Stomach (tissue), 9 donors: ENCODE data around the gene RCOR1. TPM values are rescaled to one million over a fixed set of nuclear protein-coding genes. Genes with fewer than 3 reads are reported as not detected.

Experiments
- DNase-seq, 2 donors: peaks; one replicate each; pipeline versions ENCODE4 v3.0.0 to v3.0.0-alpha.2; 2013 to 2019
- H3K27ac ChIP-seq, 5 donors: fragments of 200-600 bp in 4 of 5; sonication (generic) in 4 of 5; one replicate each; pipeline ENCODE4 v1.5.1; 2013 to 2019; ENCODE audit warnings: mild to moderate bottlenecking in 1 of 5, moderate library complexity in 1 of 5
- H3K27me3 ChIP-seq, 3 donors: fragments of 200-600 bp; sonication (generic); one replicate each; pipeline ENCODE4 v1.5.1; 2017 to 2019; ENCODE audit warnings: mixed run types in 1 of 3
- H3K36me3 ChIP-seq, 4 donors: fragments of 200-600 bp; sonication (generic); 1 replicate in 3 of 4; 2 replicates in 1 of 4; pipeline ENCODE4 v1.5.1; 2016 to 2019
- H3K4me1 ChIP-seq, 4 donors: fragments of 200-600 bp; sonication (generic); one replicate each; pipeline ENCODE4 v1.5.1; 2016 to 2019
- H3K4me3 ChIP-seq, 4 donors: fragments of 200-600 bp; sonication (generic) in 3 of 4; one replicate each; pipeline ENCODE4 v1.5.1; 2016 to 2019; ENCODE audit warnings: mild to moderate bottlenecking in 1 of 4
- H3K9me3 ChIP-seq, 4 donors: fragments of 200-600 bp; sonication (generic); one replicate each; pipeline ENCODE4 v1.5.1; 2016 to 2019
- EP300 ChIP-seq: sonication (generic); formaldehyde crosslinking; IDR thresholded peaks from one replicate; pipeline ENCODE4 v1.6.1; 2017; ENCODE audit warnings: antibody characterized with exemption
- POLR2A ChIP-seq, 4 donors: fragments of 450-650 bp; IDR thresholded peaks; one replicate each; pipeline ENCODE4 v1.6.1; 2016; ENCODE audit warnings: antibody characterized with exemption in 4 of 4, control low read depth in 2 of 4, mild to moderate bottlenecking in 1 of 4, moderate library complexity in 1 of 4
- POLR2AphosphoS5 ChIP-seq, 3 donors: sonication (generic); formaldehyde crosslinking; IDR thresholded peaks; one replicate each; pipeline ENCODE4 v1.6.1; 2016; ENCODE audit warnings: antibody characterized with exemption in 3 of 3
- WGBS, 5 donors: extraction: QIAGEN DNeasy Blood & Tissue Kit in 3 of 5; methylation state at CpG; one replicate each; pipeline versions ENCODE4 v1.1.5 to v1.1.7; 2013 to 2018; 5-methylcytosine and 5-hydroxymethylcytosine counted together
- intact Hi-C: fragments of 100-400 bp; cut with DNase I; formaldehyde crosslinking; loops from one replicate; pipeline ENCODE4 v1.15.1; 2023; ENCODE audit warnings: low total_unique reads
- polyA plus RNA-seq, 3 donors: library from polyadenylated mRNA; stranded (reverse); fragments of 200-250 nt; gene quantifications; one replicate each; pipeline ENCODE4 v1.2.3, GENCODE V29; 2013
- total RNA-seq, 5 donors: library from RNA; depleted of rRNA; stranded (reverse); fragments of >200 nt; gene quantifications; one replicate each; pipeline versions ENCODE4 v1.1.0 to v1.2.3, GENCODE V29; 2014 to 2016
- TF ChIP-seq, protein P1 (sequence below), 7 experiments: fragments of 450-650 bp in 4 of 7; fragments of 200-600 bp in 3 of 7; sonication (generic) in 3 of 7; IDR thresholded peaks; one replicate each; pipeline ENCODE4 v1.5.1; 2016 to 2019; ENCODE audit warnings: antibody characterized with exemption in 7 of 7, control low read depth in 2 of 7, mild to moderate bottlenecking in 1 of 7
- donor health status: healthy with polysubstance abuse.
- donor health status: Bipolar disorder and iron deficiency.
- donor health status: healthy.

RCOR1 gene
- total and polyA plus RNA-seq, 8 donors, result 4.9 to 60.7 (median 8.3) TPM

DNA sequence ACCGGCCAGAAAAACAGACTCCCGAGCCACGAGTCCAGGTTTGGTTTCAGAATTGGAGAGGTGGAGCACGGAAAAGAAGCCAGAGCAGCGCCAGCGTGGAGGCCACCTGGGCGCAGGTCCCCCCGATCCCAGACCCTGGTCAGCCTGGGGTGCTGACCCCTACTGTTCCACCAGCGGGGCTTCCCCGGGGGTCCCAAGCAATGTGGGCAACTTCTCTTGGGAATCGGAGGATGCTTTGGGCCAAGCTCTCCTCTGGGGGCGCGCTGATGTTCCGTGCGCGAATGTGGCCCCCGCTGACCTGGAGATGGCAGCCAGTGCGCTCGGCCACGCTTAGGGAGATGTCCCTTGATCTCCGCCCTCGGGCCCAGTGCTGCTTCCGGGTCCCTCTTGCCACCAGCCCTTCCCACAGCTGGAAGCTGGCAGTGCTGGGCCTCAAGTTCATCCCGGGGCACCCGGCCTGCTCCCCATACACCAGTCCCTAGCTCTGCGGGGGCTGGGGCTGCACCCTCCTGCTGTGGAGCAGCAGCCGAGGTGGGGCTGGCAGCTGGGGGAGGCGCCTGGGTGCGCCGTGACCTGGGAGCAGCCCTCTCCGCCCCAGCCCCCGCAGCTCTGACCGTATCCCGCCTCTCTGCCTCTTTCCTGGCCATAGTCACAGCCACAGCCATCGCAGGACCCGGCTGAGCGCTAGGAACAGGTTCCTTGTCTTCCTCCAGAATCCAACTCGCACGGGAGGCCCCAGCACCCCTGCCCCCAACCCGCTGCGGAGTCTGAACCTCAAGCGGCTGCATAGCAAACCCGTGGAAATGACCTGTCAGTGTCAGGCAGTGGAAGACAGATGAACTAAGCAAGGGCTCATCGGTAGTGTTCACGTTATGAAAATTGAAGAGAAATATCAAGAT lies 91.2 kb downstream of the RCOR1 start:
- TF ChIP-seq, protein P1, sequence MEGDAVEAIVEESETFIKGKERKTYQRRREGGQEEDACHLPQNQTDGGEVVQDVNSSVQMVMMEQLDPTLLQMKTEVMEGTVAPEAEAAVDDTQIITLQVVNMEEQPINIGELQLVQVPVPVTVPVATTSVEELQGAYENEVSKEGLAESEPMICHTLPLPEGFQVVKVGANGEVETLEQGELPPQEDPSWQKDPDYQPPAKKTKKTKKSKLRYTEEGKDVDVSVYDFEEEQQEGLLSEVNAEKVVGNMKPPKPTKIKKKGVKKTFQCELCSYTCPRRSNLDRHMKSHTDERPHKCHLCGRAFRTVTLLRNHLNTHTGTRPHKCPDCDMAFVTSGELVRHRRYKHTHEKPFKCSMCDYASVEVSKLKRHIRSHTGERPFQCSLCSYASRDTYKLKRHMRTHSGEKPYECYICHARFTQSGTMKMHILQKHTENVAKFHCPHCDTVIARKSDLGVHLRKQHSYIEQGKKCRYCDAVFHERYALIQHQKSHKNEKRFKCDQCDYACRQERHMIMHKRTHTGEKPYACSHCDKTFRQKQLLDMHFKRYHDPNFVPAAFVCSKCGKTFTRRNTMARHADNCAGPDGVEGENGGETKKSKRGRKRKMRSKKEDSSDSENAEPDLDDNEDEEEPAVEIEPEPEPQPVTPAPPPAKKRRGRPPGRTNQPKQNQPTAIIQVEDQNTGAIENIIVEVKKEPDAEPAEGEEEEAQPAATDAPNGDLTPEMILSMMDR (IDR thresholded peaks at IDR 0.05), result no peak
- TF ChIP-seq POLR2A (IDR thresholded peaks at IDR 0.05) (no peak), POLR2AphosphoS5 (IDR thresholded peaks at IDR 0.05) (no peak), EP300 (no peak)
- Histone ChIP-seq H3K27ac (peak overlapping the region; percentile 21 to 77 (median 70)), H3K4me3 (peak overlapping the region; percentile 15 to 32 (median 18))

DNA sequence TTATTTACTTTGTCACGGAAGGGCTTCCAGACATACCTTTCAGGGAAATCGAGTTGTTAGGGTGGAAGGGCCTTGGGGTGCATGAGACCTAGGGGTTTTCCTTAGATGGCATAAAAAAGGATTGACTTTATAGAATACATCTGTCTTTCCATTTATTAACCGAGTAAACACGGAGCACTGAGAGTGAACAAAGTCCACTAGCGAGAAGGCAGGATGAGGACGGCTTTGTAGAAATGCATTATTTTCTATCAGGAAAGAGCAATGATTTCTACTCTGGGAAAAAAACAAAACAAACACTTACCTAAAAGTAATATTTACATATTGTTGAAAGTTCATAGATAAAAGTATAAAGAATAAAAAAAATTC lies 91.8 kb downstream of the RCOR1 start:
- peaks cover 0 to 43% (median 22%) of the 10 kb centered on the region in 4 donors for H3K4me1 ChIP-seq
- intact Hi-C loops, result no loop called here
- 30 to 62% (median 52%) methylated on average over 6 of the region's 6 CpGs for WGBS, 5 donors
- peak overlapping the region in 3 of 4 donors; percentile 18 to 32 (median 19) for H3K4me3 ChIP-seq
- peak in 1 of 2 donors; percentile 53 for DNase-seq
- TF ChIP-seq EP300 (no peak), POLR2A (IDR thresholded peaks at IDR 0.05) (no peak), POLR2AphosphoS5 (IDR thresholded peaks at IDR 0.05) (no peak)
- TF ChIP-seq, protein P1 (IDR thresholded peaks at IDR 0.05), result no peak
- peaks cover 0 to 11% (median 9%) of the 10 kb centered on the region in 4 donors for H3K36me3 ChIP-seq
- H3K27me3 ChIP-seq, result no peaks in the 10 kb centered on the region
- H3K27ac ChIP-seq, result peak overlapping the region; percentile 21 to 77 (median 70)
- no peaks in the 10 kb centered on the region for H3K9me3 ChIP-seq

More for the DNA sequence above, 91.2 kb downstream of the RCOR1 start:
- no peaks in the 10 kb centered on the region for H3K9me3 ChIP-seq
- 45 to 73% (median 49%) methylated on average over 25 to 45 of the region's 45 CpGs for WGBS, 5 donors
- H3K36me3 ChIP-seq, result peaks cover 0 to 11% (median 9%) of the 10 kb centered on the region in 4 donors
- H3K4me1 ChIP-seq, result peaks cover 0 to 41% (median 19%) of the 10 kb centered on the region in 4 donors
- peak; percentile 36 to 58 for DNase-seq
- no peaks in the 10 kb centered on the region for H3K27me3 ChIP-seq
- intact Hi-C loops, result no loop called here

DNA sequence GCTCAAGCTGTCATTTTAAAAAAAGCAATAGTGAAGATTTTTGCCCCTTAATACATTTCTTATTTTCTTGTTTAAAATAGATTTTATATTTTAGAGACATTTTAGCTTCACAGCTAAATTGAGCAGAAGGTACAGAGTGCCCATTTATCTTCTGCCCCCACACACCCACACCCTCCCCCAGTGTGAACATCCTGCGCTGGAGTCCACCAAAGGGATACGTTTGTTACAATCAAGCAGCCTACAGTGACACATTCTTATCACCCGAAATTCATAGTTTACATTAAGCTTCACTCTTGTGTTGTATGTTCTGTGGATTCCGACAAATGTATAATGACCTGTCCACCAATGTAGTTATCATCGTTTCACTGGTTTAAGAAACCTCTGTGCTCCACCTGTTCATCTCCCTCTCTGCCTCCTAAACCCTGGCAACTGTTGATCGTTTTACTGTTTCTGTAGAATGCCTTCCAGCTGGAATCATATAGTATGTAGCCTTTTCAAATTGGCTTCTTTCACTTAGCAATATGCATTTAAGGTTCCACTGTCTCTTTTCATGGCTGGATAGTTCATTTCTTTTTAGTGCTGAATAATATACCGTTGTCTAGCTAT lies 93.8 kb downstream of the RCOR1 start:
- intact Hi-C loops, result no loop called here
- no peak overlapping the region for H3K4me3 ChIP-seq
- TF ChIP-seq POLR2AphosphoS5 (IDR thresholded peaks at IDR 0.05) (no peak), EP300 (no peak), POLR2A (IDR thresholded peaks at IDR 0.05) (no peak)
- TF ChIP-seq, protein P1 (IDR thresholded peaks at IDR 0.05), result no peak
- no peak for DNase-seq
- H3K27me3 ChIP-seq, result no peaks in the 10 kb centered on the region
- peaks cover 0 to 11% (median 9%) of the 10 kb centered on the region in 4 donors for H3K36me3 ChIP-seq
- peaks cover 0 to 62% (median 36%) of the 10 kb centered on the region in 4 donors for H3K4me1 ChIP-seq
- no peak overlapping the region for H3K27ac ChIP-seq
- no peaks in the 10 kb centered on the region for H3K9me3 ChIP-seq
- 75 to 81% (median 77%) methylated on average over 7 of the region's 7 CpGs for WGBS, 5 donors

DNA sequence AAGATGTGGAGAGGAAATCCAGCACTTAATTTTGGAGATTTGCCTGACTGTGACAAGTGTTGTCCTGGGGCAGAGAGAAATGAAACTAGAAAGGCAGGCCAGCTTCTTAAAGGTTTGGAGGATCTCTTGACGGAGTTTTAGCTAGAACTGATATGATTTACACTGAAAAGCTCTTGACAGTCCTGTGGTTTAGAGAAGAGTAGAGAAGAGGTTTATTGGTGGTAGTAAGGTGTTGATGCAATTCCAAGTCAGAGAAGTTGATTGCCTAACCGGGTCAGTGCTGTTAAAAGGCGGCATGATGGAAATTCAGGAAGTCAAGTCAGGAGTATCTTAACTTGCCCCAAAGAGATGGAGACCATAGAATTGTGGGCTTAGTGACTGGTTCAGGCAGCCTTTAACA lies 95.8 kb downstream of the RCOR1 start:
- peaks cover 0 to 8% (median 6%) of the 10 kb centered on the region in 4 donors for H3K36me3 ChIP-seq
- intact Hi-C loops, result no loop called here
- no peak overlapping the region for H3K27ac ChIP-seq
- H3K9me3 ChIP-seq, result no peaks in the 10 kb centered on the region
- peaks cover 0 to 75% (median 43%) of the 10 kb centered on the region in 4 donors for H3K4me1 ChIP-seq
- H3K27me3 ChIP-seq, result no peaks in the 10 kb centered on the region
- DNase-seq, result no peak
- 72 to 89% (median 87%) methylated on average over 3 of the region's 3 CpGs for WGBS, 5 donors
- no peak overlapping the region for H3K4me3 ChIP-seq
- TF ChIP-seq, protein P1 (IDR thresholded peaks at IDR 0.05), result no peak
- TF ChIP-seq POLR2AphosphoS5 (IDR thresholded peaks at IDR 0.05) (no peak), POLR2A (IDR thresholded peaks at IDR 0.05) (no peak)
